Astrocyte (in vitro differentiated cells and primary cell): Measurements from ENCODE around the gene PAMR1.
A peak's percentile ranks its signal among the peaks of the same experiment; 100 is the strongest.

Experiments used
- CTCF ChIP-seq: IDR thresholded peaks from 2 replicates; pipeline ENCODE4 v1.5.1; 2011; ENCODE audit warnings: low read depth, mild to moderate bottlenecking, inconsistent platforms, low read length, moderate library complexity; ENCODE audit not compliant: insufficient read depth
- EZH2 ChIP-seq: IDR thresholded peaks from 2 replicates; pipeline ENCODE4 v1.6.1; 2012; ENCODE audit warnings: mild to moderate bottlenecking, low read length, inconsistent platforms; ENCODE audit not compliant: insufficient read depth

- TF ChIP-seq CTCF (peak; percentile 48), EZH2 (no peak)
Measured at GRCh38 chr11:35387111-35387982, 138.1 kb downstream of the PAMR1 start.
